Bronchus fibroblast of lung (primary cell): ENCODE results near the gene PBOV1. TPM values are rescaled to one million over a fixed set of nuclear protein-coding genes. Genes with fewer than 3 reads are reported as not detected.

Experiments used
- total RNA-seq: library from RNA; depleted of rRNA; stranded (reverse); fragments of >200 nt; gene quantifications from 2 replicates; pipeline ENCODE4 v1.2.3, GENCODE V29; 2015

The PBOV1 gene
- total RNA-seq: not detected in 2 replicates

GRCh38 chr6:138218449-138218848 is at the start of gene PBOV1:
Gene PBOV1 (minus strand): TSS chr6:138218491. CDS start chr6:138218395, 96 bp downstream.

Other genes starting within 250 kb of the PBOV1 start
- gene PERP, start 111.1 kb downstream of the PBOV1 start, total RNA-seq: 33.6 and 38.5 TPM in 2 replicates
- under 0.01 TPM in 2 replicates for gene ARFGEF3, start 56.6 kb downstream of the PBOV1 start, total RNA-seq
- not detected in 2 replicates for gene SMIM28, start 159.4 kb upstream of the PBOV1 start, total RNA-seq
- gene HEBP2, start 185.7 kb upstream of the PBOV1 start, total RNA-seq: 30.2 and 40.3 TPM in 2 replicates